IPS DF 6.9 (cell line): ENCODE results near the gene ABCC4.

Experiments used
- DNase-seq: peaks from one replicate; pipeline ENCODE4 v3.0.0-alpha.2; 2013; ENCODE audit warnings: low read depth, low spot score
- H3K27ac ChIP-seq: one replicate; pipeline ENCODE4 v1.5.1; 2013; ENCODE audit warnings: low read length, control low read depth
- H3K27me3 ChIP-seq: 2 replicates; pipeline ENCODE4 v1.6.1; 2013; ENCODE audit warnings: mild to moderate bottlenecking, low read length; ENCODE audit not compliant: control insufficient read depth, insufficient read depth
- H3K36me3 ChIP-seq: 2 replicates; pipeline ENCODE4 v1.6.1; 2013; ENCODE audit warnings: low read length; ENCODE audit not compliant: control insufficient read depth, insufficient read depth
- H3K4me1 ChIP-seq: 2 replicates; pipeline ENCODE4 v1.6.1; 2013; ENCODE audit warnings: low read length; ENCODE audit not compliant: control insufficient read depth, insufficient read depth
- H3K4me3 ChIP-seq: 2 replicates; pipeline ENCODE4 v1.5.1; 2013; ENCODE audit warnings: mild to moderate bottlenecking, low read length
- H3K9me3 ChIP-seq: 2 replicates; pipeline ENCODE4 v1.6.1; 2013; ENCODE audit warnings: low read length, inconsistent platforms; ENCODE audit not compliant: control insufficient read depth, insufficient read depth
- WGBS: extraction: QIAGEN DNeasy Blood & Tissue Kit; methylation state at CpG from one replicate; pipeline ENCODE4 v1.1.7; 2013; ENCODE audit warnings: mixed read lengths, missing lambda C conversion rate; ENCODE audit not compliant: insufficient read length, insufficient coverage; 5-methylcytosine and 5-hydroxymethylcytosine counted together

The ABCC4 gene

DNA sequence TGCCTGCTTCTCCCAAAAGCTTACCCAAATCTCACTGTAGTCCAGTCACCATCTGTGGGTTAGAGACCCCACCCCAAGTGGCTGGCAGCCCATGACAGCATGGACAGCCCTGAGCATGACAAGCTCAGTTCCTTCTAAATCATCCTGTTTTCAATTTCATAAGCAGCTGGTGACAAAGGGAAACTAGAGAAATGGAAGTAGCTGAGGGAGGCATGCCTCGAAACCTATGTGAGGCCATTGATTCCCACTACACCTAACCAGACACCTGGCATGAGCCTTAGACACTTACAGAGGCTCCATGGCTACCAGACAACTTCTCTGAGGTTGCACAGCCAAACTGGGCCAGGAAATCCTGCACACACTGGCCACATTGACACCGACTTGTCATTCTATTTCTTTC is 56.2 kb downstream of the ABCC4 start:
- no CpG with 5 or more reads among the region's 2 CpGs for WGBS
- H3K36me3 ChIP-seq, result no peaks in the 10 kb centered on the region
- no peaks in the 10 kb centered on the region for H3K9me3 ChIP-seq
- no peaks in the 10 kb centered on the region for H3K4me1 ChIP-seq
- no peak for DNase-seq
- no peak overlapping the region for H3K4me3 ChIP-seq
- no peaks in the 10 kb centered on the region for H3K27me3 ChIP-seq
- H3K27ac ChIP-seq, result no peak overlapping the region

DNA sequence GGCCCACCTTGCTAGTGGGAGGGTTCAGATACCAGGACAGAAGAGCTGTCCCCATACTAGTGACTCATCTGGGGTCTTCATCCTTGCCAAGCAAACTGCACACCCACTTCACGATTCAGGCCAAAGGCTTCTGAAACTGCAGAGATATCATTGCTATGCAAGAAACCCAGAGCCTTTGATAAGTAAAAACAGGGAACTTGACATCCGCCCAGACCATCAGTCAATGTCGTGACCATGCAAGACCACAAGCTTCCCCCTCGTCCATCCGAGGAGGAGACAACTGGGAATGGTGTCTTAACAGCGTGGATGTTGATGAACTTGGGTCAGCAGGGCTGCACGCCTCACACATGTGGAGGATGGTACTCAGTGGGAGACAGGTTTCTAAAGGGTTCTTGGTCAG is 58.0 kb downstream of the ABCC4 start:
- Histone ChIP-seq H3K36me3 (no peaks in the 10 kb centered on the region), H3K27me3 (no peaks in the 10 kb centered on the region), H3K4me1 (no peaks in the 10 kb centered on the region), H3K9me3 (no peaks in the 10 kb centered on the region), H3K4me3 (no peak overlapping the region), H3K27ac (no peak overlapping the region)
- no CpG with 5 or more reads among the region's 7 CpGs for WGBS
- DNase-seq, result no peak

DNA sequence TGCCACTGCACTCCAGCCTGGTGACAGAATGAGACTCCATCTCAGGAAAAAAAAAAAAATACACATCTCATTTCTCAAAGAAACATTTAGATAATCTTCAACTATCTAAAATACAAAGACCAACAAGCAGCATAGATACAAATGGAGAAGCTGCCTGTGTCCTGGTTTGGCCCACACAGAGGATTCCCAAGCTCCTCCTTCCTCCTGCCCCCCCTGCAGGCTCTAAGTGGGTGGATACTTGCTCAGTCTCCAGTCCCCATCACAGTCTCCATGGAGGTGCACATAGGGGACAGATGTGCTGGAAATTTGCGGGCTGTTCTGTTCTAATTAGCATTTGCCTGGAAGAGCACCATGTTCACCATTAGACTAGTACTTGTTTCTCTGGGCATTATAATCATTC is 59.9 kb downstream of the ABCC4 start:
- no CpG with 5 or more reads among the region's 1 CpG for WGBS
- Histone ChIP-seq H3K36me3 (0 out of 2 replicates have a peak, but pooled peaks cover 3% of the 10 kb centered on the region), H3K27me3 (no peaks in the 10 kb centered on the region)

DNA sequence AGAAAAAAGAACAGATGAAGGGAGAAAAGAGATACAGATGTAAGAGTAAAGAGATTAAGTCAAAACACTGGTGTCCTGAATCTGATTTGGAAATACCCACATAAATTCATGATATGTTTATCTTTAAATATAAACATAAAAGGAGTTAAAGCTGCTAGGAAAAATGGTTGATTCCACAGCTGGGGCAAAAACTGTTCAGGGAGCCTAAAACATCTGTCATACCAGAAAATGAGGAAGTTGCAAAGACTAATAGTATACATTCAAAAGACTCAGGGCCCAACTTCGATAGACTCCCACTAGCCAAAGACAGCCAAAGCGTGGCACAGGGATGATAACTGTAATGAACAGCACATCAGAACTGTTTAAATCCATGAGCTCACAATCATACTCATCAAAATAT is 62.0 kb downstream of the ABCC4 start:
- DNase-seq, result no peak
- no CpG with 5 or more reads among the region's 2 CpGs for WGBS

More for the DNA sequence above, 59.9 kb downstream of the ABCC4 start:
- Histone ChIP-seq H3K4me3 (no peak overlapping the region), H3K27ac (no peak overlapping the region), H3K9me3 (no peaks in the 10 kb centered on the region), H3K4me1 (no peaks in the 10 kb centered on the region)
- DNase-seq, result no peak

DNA sequence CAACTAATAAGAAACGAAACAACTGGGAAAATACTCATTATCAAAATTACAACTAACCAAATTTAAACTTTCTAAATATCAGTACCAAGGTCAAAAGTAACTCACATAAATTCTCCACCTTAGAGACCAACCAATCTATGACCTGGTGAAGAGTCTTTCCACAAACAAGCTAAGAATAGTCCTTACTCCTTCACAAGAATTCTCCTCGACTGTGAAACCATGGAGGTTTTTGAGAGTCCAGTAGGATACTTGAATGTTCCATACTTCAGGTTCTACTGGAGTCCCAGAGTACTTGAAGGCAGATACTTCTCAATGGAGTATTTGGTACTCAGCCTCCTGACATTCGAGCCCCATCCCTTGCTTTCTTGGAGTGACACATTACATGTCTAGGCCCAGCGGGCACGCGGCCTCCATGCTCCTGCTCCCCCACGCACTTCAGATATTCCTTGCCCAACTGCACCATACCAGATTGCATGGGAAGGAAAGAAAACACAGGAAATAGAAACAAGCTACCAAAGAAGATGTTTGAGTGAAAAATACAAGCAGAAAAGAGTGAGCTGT is 63.9 kb downstream of the ABCC4 start:
- WGBS, result 100% methylated on average over 1 of the region's 7 CpGs
- DNase-seq, result no peak
- Histone ChIP-seq H3K4me3 (no peak overlapping the region), H3K9me3 (no peaks in the 10 kb centered on the region), H3K36me3 (0 out of 2 replicates have a peak, but pooled peaks cover 3% of the 10 kb centered on the region), H3K4me1 (no peaks in the 10 kb centered on the region), H3K27me3 (no peaks in the 10 kb centered on the region), H3K27ac (no peak overlapping the region)

More for the DNA sequence above, 62.0 kb downstream of the ABCC4 start:
- no peaks in the 10 kb centered on the region for H3K4me1 ChIP-seq
- H3K27ac ChIP-seq, result no peak overlapping the region
- H3K27me3 ChIP-seq, result no peaks in the 10 kb centered on the region
- H3K9me3 ChIP-seq, result no peaks in the 10 kb centered on the region
- H3K36me3 ChIP-seq, result 0 out of 2 replicates have a peak, but pooled peaks cover 3% of the 10 kb centered on the region
- no peak overlapping the region for H3K4me3 ChIP-seq

DNA sequence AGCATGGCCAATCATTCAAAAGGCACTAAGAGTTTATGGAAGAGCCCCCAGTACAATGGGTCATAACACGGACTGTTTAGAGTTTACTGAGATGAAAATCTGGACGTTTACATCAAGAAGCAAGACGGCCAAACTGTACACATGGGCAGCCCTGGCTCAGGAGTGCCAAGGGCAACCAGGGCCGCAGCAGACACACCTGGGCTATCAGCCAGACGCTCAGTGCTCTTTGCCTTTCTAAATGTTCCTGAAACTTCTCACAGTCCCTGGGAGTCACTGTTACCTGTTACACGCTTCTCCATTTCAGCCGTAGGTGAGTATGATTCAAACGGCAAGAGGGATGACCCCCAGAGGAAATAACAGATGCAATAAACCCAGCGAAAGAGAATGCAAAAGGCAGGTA is 64.5 kb downstream of the ABCC4 start:
- Histone ChIP-seq H3K4me1 (no peaks in the 10 kb centered on the region), H3K27me3 (no peaks in the 10 kb centered on the region), H3K4me3 (no peak overlapping the region), H3K36me3 (0 out of 2 replicates have a peak, but pooled peaks cover 3% of the 10 kb centered on the region), H3K9me3 (no peaks in the 10 kb centered on the region), H3K27ac (no peak overlapping the region)
- DNase-seq, result no peak
- WGBS, result no CpG with 5 or more reads among the region's 9 CpGs

DNA sequence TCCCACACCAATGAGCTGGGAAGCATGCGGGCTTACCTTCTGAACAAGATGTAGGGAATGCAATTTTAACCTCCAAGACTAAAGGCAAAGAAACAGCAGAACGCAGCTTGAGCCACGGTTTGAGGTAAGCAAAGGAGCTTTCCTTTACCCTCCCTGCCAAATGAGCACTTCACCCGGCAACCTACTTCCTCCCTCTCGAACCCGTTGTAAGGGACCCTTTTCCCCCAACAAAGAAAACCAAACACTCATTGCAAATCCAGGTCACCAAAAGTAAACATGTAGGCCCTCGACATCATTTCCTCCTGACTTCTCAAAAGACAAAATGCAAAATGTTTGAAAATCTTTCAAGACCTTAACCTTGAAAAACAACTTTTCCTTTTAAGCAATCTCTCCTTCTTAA is 65.3 kb downstream of the ABCC4 start:
- Histone ChIP-seq H3K36me3 (0 out of 2 replicates have a peak, but pooled peaks cover 3% of the 10 kb centered on the region), H3K4me1 (no peaks in the 10 kb centered on the region), H3K9me3 (no peaks in the 10 kb centered on the region), H3K27ac (no peak overlapping the region), H3K4me3 (no peak overlapping the region), H3K27me3 (no peaks in the 10 kb centered on the region)
- no peak for DNase-seq
- no CpG with 5 or more reads among the region's 7 CpGs for WGBS

DNA sequence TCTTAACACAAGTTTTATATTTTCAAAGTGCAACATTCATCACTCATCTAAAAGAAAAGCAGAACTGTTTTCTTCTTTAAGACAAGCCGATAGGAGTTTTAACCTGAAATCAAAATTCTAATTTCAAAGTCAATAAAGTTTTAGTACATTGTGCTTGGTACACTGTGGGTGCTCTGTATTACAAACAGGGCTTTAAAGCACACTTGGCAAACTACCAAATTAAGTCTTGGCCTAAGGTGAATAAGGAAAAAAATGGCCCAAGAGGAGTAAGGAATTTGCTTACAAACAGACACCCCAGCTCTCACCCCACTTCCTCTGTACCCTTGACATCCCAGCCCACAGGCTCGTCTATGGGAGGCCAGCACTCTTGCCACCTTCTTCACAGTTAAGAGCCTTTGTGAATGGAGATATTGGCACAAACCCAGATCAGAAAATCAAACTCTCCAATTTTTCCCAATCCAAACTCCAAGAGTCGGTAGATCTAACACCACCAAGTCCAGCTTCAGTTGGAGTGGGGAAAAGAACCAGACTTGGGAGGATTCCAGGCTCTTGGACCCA is 66.0 kb downstream of the ABCC4 start:
- Histone ChIP-seq H3K9me3 (no peaks in the 10 kb centered on the region), H3K27me3 (no peaks in the 10 kb centered on the region), H3K27ac (no peak overlapping the region), H3K36me3 (0 out of 2 replicates have a peak, but pooled peaks cover 3% of the 10 kb centered on the region), H3K4me1 (no peaks in the 10 kb centered on the region), H3K4me3 (no peak overlapping the region)
- no peak for DNase-seq
- no CpG with 5 or more reads among the region's 3 CpGs for WGBS

DNA sequence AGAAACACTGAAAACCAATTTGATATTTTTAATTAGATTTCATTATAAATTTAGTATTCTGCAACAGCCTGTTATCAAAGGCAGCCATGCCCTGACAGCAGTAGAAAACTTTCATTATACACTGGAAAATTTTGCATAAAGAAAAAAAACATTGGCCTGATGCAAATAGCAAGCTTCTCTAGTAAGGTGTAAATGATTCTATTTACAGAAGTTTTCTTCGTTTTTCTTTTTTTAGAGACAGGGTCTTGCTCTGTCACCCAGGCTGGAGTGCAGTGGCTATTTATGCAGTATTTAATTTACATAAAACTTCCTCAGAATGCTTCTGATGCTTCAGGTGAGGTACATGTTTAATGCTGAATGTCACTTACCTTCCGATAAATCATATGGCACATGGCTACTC is 67.0 kb downstream of the ABCC4 start:
- no peaks in the 10 kb centered on the region for H3K27me3 ChIP-seq
- H3K4me3 ChIP-seq, result no peak overlapping the region
- H3K4me1 ChIP-seq, result no peaks in the 10 kb centered on the region
- no peak for DNase-seq
- H3K9me3 ChIP-seq, result no peaks in the 10 kb centered on the region
- no peak overlapping the region for H3K27ac ChIP-seq
- H3K36me3 ChIP-seq, result 0 out of 2 replicates have a peak, but pooled peaks cover 3% of the 10 kb centered on the region
- no CpG with 5 or more reads among the region's 2 CpGs for whole genome bisulfite sequencing

DNA sequence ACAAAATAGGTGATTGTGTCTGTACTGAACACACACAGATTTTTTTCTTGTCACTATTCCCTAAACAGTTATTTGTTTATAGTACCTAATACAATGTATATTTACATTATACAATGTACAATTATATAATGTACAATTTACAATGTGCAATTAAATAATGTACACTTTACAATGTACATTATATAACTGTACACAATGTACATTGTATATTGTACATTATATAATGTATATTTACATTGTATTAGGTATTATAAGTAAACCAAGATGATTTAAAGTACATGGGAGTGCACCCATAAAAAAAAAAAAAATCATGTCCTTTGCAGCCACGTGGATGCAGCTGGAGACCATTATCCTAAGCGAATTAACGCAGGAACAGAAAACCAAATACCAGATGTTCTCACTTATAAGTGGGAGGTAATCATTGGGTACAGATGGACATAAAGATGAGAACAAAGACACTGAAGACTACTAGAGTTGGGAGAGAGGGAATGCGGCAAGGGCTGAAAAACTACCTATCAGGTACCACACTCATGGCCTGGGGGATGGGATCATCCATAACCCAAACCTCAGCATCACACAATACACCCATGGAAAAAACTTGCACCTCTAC is 68.1 kb downstream of the ABCC4 start:
- DNase-seq, result no peak
- H3K27ac ChIP-seq, result no peak overlapping the region
- H3K4me3 ChIP-seq, result no peak overlapping the region
- H3K4me1 ChIP-seq, result no peaks in the 10 kb centered on the region
- WGBS, result no CpG with 5 or more reads among the region's 4 CpGs
- 0 out of 2 replicates have a peak, but pooled peaks cover 3% of the 10 kb centered on the region for H3K36me3 ChIP-seq
- H3K9me3 ChIP-seq, result no peaks in the 10 kb centered on the region
- no peaks in the 10 kb centered on the region for H3K27me3 ChIP-seq
